Cardiac muscle cell (in vitro differentiated cells and primary cell): ENCODE measurements around the gene NFATC2IP. TPM values are rescaled to one million over a fixed set of nuclear protein-coding genes. Genes with fewer than 3 reads are reported as not detected.

ENCODE experiments used
- DNase-seq, 2 donors: peaks; one replicate each; pipeline versions ENCODE4 v3.0.0 to v3.0.0-alpha.2; 2010 to 2017; ENCODE audit warnings: low read depth in 1 of 2, low spot score in 1 of 2
- H3K27ac ChIP-seq: fragments of 200-600 bp; sonication (generic); 2 replicates; pipeline ENCODE4 v1.5.1; 2016
- H3K27me3 ChIP-seq: fragments of 200-600 bp; sonication (generic); 2 replicates; pipeline ENCODE4 v1.6.0; 2016; ENCODE audit warnings: control low read depth
- H3K36me3 ChIP-seq: fragments of 200-600 bp; sonication (generic); 2 replicates; pipeline ENCODE4 v1.5.1; 2016; ENCODE audit warnings: control low read depth
- H3K4me1 ChIP-seq: fragments of 200-600 bp; sonication (generic); 2 replicates; pipeline ENCODE4 v1.8.1; 2017; ENCODE audit warnings: low read depth, mild to moderate bottlenecking, mixed run types
- H3K4me3 ChIP-seq: fragments of 200-600 bp; sonication (generic); 2 replicates; pipeline ENCODE4 v1.5.1; 2016; ENCODE audit warnings: mild to moderate bottlenecking
- H3K9me3 ChIP-seq: fragments of 200-600 bp; sonication (generic); 2 replicates; pipeline ENCODE4 v1.5.1; 2017; ENCODE audit warnings: low read depth, mild to moderate bottlenecking, control low read depth
- CTCF ChIP-seq: IDR thresholded peaks from 2 replicates; pipeline ENCODE4 v1.5.1; 2012; ENCODE audit warnings: low read depth, mild to moderate bottlenecking, low read length
- polyA plus RNA-seq: library from polyadenylated mRNA; unstranded; fragments of >200 nt; fragmentation: Nextera tagmentation; extraction: Ambion mirVana; gene quantifications from 2 replicates; pipeline ENCODE4 v1.2.1, GENCODE V29; 2016
- total RNA-seq: library from RNA; depleted of rRNA; stranded (reverse); fragments of >200 nt; gene quantifications from 2 replicates; pipeline ENCODE4 v1.2.3, GENCODE V29; 2016

The NFATC2IP gene
- total and polyA plus RNA-seq, 2 experiments from 2014 or later, result 46.5 to 71.6 TPM

GRCh38 chr16:28981517-28981916 is 30.8 kb downstream of the NFATC2IP start:
- DNase-seq, result no peak
- no peaks in the 10 kb centered on the region for H3K4me1 ChIP-seq
- H3K4me3 ChIP-seq, result no peak overlapping the region
- TF ChIP-seq CTCF, result peak; percentile 59
- H3K27me3 ChIP-seq, result no peaks in the 10 kb centered on the region
- no peaks in the 10 kb centered on the region for H3K9me3 ChIP-seq
- no peak overlapping the region for H3K27ac ChIP-seq
- H3K36me3 ChIP-seq, result peaks cover 3% of the 10 kb centered on the region

DNA sequence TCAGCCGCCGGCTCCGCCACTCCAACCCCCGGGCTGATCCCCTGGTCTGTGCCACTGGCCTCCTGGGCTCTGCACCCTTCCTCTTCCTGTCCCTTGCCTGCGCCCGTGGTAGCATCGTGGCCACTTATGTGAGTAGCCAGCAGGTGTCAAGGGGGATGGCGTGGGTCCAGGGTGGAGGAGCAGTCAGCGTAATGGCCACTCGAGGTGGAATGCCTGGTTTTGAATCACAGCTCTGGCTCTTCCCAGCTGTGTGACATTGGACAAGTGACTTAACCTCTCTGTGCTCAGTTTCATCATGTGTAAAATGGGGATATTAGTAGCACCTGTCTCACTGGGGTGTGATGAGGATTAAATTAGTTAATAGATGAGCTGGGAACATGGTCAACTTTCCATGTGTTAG is 31.7 kb downstream of the NFATC2IP start:
- TF ChIP-seq CTCF, result no peak
- DNase-seq, result no peak
- peaks cover 3% of the 10 kb centered on the region for H3K36me3 ChIP-seq
- H3K4me3 ChIP-seq, result no peak overlapping the region
- H3K27me3 ChIP-seq, result no peaks in the 10 kb centered on the region
- no peaks in the 10 kb centered on the region for H3K4me1 ChIP-seq
- H3K9me3 ChIP-seq, result no peaks in the 10 kb centered on the region
- H3K27ac ChIP-seq, result no peak overlapping the region

DNA sequence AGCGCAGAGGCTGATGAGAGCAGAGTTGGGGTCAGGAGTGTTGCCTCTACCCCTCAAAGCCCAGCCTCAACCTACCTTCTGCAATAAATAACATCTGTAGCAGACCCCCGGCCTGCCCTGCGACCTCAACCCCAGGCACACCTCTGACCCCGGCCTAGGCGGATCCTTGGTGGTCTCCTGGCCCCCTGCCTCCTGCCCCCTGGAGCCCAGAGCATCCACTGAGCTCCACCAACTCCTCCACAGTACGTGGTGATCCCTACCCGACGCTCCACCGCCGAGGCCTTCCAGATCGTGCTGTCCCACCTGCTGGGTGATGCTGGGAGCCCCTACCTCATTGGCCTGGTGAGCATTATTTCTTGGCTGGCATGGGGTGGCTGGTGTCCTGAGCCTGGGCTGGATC is 32.2 kb downstream of the NFATC2IP start:
- H3K4me1 ChIP-seq, result no peaks in the 10 kb centered on the region
- no peaks in the 10 kb centered on the region for H3K27me3 ChIP-seq
- H3K36me3 ChIP-seq, result peaks cover 3% of the 10 kb centered on the region
- no peak overlapping the region for H3K27ac ChIP-seq
- no peak for TF ChIP-seq CTCF
- no peaks in the 10 kb centered on the region for H3K9me3 ChIP-seq
- H3K4me3 ChIP-seq, result no peak overlapping the region
- no peak for DNase-seq

DNA sequence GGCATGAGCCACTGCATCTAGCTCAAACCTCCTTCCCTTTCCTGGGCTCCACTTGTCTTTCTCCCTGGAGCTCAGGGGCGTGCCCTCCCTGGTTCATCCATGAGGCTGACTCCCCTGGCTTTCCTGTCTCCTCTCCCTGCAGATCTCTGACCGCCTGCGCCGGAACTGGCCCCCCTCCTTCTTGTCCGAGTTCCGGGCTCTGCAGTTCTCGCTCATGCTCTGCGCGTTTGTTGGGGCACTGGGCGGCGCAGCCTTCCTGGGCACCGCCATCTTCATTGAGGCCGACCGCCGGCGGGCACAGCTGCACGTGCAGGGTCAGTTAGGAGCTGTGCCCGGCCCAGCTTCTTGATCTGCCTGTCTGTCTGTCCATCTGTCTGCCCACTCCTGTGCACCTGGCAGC is 32.9 kb downstream of the NFATC2IP start:
- no peaks in the 10 kb centered on the region for H3K4me1 ChIP-seq
- no peaks in the 10 kb centered on the region for H3K27me3 ChIP-seq
- no peak for DNase-seq
- no peak for TF ChIP-seq CTCF
- peaks cover 3% of the 10 kb centered on the region for H3K36me3 ChIP-seq
- no peaks in the 10 kb centered on the region for H3K9me3 ChIP-seq
- H3K4me3 ChIP-seq, result no peak overlapping the region
- no peak overlapping the region for H3K27ac ChIP-seq

DNA sequence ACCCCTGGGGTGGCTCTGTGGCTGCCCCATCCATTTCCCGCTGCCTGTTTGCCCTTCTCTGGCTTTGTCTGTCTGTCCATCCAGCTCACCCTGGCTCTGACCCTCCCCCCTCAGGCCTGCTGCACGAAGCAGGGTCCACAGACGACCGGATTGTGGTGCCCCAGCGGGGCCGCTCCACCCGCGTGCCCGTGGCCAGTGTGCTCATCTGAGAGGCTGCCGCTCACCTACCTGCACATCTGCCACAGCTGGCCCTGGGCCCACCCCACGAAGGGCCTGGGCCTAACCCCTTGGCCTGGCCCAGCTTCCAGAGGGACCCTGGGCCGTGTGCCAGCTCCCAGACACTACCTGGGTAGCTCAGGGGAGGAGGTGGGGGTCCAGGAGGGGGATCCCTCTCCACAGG is 33.4 kb downstream of the NFATC2IP start:
- H3K4me3 ChIP-seq, result no peak overlapping the region
- H3K36me3 ChIP-seq, result peaks cover 3% of the 10 kb centered on the region
- no peak for DNase-seq
- H3K4me1 ChIP-seq, result no peaks in the 10 kb centered on the region
- H3K27ac ChIP-seq, result no peak overlapping the region
- H3K9me3 ChIP-seq, result no peaks in the 10 kb centered on the region
- no peak for TF ChIP-seq CTCF
- H3K27me3 ChIP-seq, result no peaks in the 10 kb centered on the region

DNA sequence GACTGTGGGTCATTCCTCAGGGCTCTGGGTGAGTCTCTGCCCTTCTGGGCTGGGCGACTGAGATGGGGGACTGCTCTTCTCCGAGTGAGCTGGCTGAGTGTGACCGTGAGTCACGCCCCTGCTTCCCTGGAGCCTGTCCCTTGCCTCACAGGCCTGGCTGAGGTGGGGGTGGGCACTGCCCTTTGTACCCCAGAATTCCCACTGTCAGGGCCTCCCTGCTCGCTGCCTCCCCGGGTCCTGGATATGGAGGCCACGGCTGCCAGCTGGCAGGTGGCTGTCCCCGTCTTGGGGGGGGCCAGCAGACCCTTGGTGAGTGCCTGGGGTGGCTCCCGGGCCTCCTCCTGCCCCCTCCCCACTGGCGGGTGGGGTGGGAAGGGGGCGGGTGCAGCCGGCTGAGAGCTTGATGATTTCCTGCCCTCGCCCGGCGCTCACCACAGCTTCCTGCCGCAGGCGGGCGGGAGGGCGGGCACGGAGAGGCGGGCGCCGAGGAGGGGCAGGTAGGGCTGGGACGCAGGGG is 33.9 kb downstream of the NFATC2IP start, which contains the start of gene LAT:
Gene LAT, plus strand, starts transcription at position 434 of the 517 bp plus-strand sequence. CDS start 366 bp downstream, outside the sequence.
- H3K9me3 ChIP-seq, result no peaks in the 10 kb centered on the region
- H3K36me3 ChIP-seq, result peaks cover 3% of the 10 kb centered on the region
- no peak within 1 kb of the TSS for H3K27ac ChIP-seq
- no peak for TF ChIP-seq CTCF
- H3K4me3 ChIP-seq, result no peak within 1 kb of the TSS
- no peak for DNase-seq
- no peaks in the 10 kb centered on the region for H3K4me1 ChIP-seq
- H3K27me3 ChIP-seq, result no peaks in the 10 kb centered on the region
